ENCODE results near the gene HOATZ.

Gene HOATZ

DNA sequence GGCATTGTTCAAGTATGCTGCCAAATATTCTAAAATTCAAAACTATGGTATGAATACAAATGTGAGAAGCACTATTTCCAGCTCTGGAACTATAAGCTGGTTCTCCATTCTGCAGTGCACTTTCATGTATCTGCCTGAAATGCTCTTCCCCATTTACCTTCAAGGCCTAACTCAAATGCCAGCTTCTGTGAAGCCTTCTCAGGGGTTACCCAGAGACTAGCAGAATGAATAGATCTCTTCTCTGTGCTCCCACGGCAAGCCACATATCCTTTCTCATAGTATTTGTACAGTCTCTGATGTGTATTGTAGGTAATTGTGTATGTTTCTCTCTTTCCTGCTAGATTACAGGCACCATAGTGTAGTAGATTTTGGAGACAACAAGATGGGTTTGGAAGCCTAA lies 4.1 kb downstream of the HOATZ start:
- Histone ChIP-seq H2AK5ac (ENCODE audit: low read length, severe bottlenecking) (no peak overlapping the region), H3K27me3 (ENCODE audit: control insufficient read depth in 1 of 2, insufficient read depth in 1 of 2, low read length in 2 of 2) (no peaks in the 10 kb centered on the region), H3K18ac (ENCODE audit: low read depth in 1 of 2, low read length in 2 of 2) (no peak overlapping the region), H2BK12ac (ENCODE audit: low read length in 2 of 2) (no peak overlapping the region), H3K4ac (ENCODE audit: low read depth in 1 of 2, low read length in 2 of 2) (no peak overlapping the region), H3K4me1 (ENCODE audit: control insufficient read depth, insufficient read depth, low read depth, low read length) (peaks cover 8% of the 10 kb centered on the region), H3K27ac (ENCODE audit: low read length, poor library complexity, severe bottlenecking) (no peak overlapping the region), H3K9me3 (ENCODE audit: control insufficient read depth, low read length) (no peaks in the 10 kb centered on the region), H4K91ac (ENCODE audit: low read length) (no peak overlapping the region), H2BK5ac (ENCODE audit: low read depth, low read length, poor library complexity, severe bottlenecking) (no peak overlapping the region), H3K79me1 (replicated peaks; ENCODE audit: low read length, poor library complexity, severe bottlenecking) (no peaks in the 10 kb centered on the region), H2BK120ac (ENCODE audit: low read depth, low read length) (no peak overlapping the region), H3K23ac (ENCODE audit: low read length in 2 of 2) (no peak overlapping the region), H4K8ac (ENCODE audit: low read length) (no peak overlapping the region), H3K9ac (ENCODE audit: low read length) (no peak overlapping the region), H3K36me3 (ENCODE audit: control insufficient read depth in 1 of 2, insufficient read depth in 2 of 2, low read depth in 1 of 2, low read length in 2 of 2) (no peaks in the 10 kb centered on the region), H3K4me2 (ENCODE audit: low read length, poor library complexity, severe bottlenecking) (no peak overlapping the region), H2AFZ (ENCODE audit: low read depth, low read length) (no peak overlapping the region), H3K4me3 (ENCODE audit: insufficient read depth in 1 of 2, low read depth in 1 of 2, low read length in 2 of 2) (no peak overlapping the region), H2BK15ac (ENCODE audit: low read depth, poor library complexity, severe bottlenecking) (no peak overlapping the region), H3K14ac (ENCODE audit: low read length in 2 of 2) (no peak overlapping the region)
- DNase-seq, result no peak
- no CpG with 5 or more reads among the region's 1 CpG for WGBS

DNA sequence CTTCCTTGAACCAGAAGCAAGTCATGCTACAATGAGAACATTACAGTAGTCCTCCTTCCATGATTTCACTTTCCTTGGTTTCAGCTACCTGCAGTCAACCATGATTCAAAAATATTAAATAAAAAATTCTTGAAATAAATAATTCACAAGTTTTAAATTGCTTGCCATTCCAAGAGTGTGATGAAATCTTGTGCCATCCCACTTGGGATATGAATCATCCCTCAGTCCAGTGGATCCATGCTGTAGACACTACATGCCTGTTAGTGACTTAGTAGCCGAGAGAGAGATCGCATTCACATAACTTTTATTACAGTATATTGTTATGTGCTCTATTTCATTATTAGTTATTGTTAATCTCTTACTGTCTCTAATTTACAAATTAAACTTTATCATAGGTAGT lies 6.0 kb downstream of the HOATZ start:
- H3K4me3 ChIP-seq (ENCODE audit: insufficient read depth in 1 of 2, low read depth in 1 of 2, low read length in 2 of 2), result no peak overlapping the region
- H3K14ac ChIP-seq (ENCODE audit: low read length in 2 of 2), result no peak overlapping the region
- no peaks in the 10 kb centered on the region for H3K36me3 ChIP-seq (ENCODE audit: control insufficient read depth in 1 of 2, insufficient read depth in 2 of 2, low read depth in 1 of 2, low read length in 2 of 2)
- peak overlapping the region; percentile 90 for H3K27ac ChIP-seq (ENCODE audit: low read length, poor library complexity, severe bottlenecking)
- H2AK5ac ChIP-seq (ENCODE audit: low read length, severe bottlenecking), result no peak overlapping the region
- no peaks in the 10 kb centered on the region for H3K27me3 ChIP-seq (ENCODE audit: control insufficient read depth in 1 of 2, insufficient read depth in 1 of 2, low read length in 2 of 2)
- DNase-seq, result no peak
- no peak overlapping the region for H4K91ac ChIP-seq (ENCODE audit: low read length)
- no peak overlapping the region for H2BK120ac ChIP-seq (ENCODE audit: low read depth, low read length)
- H2BK15ac ChIP-seq (ENCODE audit: low read depth, poor library complexity, severe bottlenecking), result no peak overlapping the region
- H4K8ac ChIP-seq (ENCODE audit: low read length), result no peak overlapping the region
- no peak overlapping the region for H3K18ac ChIP-seq (ENCODE audit: low read depth in 1 of 2, low read length in 2 of 2)
- no peak overlapping the region for H3K4ac ChIP-seq (ENCODE audit: low read depth in 1 of 2, low read length in 2 of 2)
- H3K4me1 ChIP-seq (ENCODE audit: control insufficient read depth, insufficient read depth, low read depth, low read length), result no peaks in the 10 kb centered on the region
- no peak overlapping the region for H2AFZ ChIP-seq (ENCODE audit: low read depth, low read length)
- H2BK12ac ChIP-seq (ENCODE audit: low read length in 2 of 2), result no peak overlapping the region
- H3K4me2 ChIP-seq (ENCODE audit: low read length, poor library complexity, severe bottlenecking), result no peak overlapping the region
- no peaks in the 10 kb centered on the region for H3K79me1 ChIP-seq (replicated peaks; ENCODE audit: low read length, poor library complexity, severe bottlenecking)
- no peaks in the 10 kb centered on the region for H3K9me3 ChIP-seq (ENCODE audit: control insufficient read depth, low read length)
- WGBS, result no CpG with 5 or more reads among the region's 2 CpGs
- H3K23ac ChIP-seq (ENCODE audit: low read length in 2 of 2), result no peak overlapping the region
- no peak overlapping the region for H3K9ac ChIP-seq (ENCODE audit: low read length)
- peak overlapping the region; percentile 66 for H2BK5ac ChIP-seq (ENCODE audit: low read depth, low read length, poor library complexity, severe bottlenecking)

DNA sequence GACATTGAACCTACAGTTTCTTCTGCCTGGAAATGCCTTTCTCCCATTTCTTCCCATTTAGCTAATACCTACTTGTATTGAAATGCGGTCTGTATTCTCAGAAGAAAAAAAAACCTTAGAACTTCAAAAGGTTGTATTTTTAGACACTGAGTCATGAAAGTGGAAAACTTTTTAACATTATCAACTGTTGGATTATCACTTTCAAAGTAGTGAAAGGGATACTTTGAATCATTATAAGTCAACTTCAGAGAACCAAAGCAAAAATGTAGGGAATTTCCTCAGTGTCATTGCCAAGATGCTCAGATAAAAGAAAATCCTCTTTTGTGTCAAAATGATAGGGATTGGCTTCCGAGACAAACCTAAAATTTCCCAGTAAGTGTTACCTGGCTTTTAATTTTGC lies 6.6 kb downstream of the HOATZ start:
- WGBS, result 70% methylated on average over 1 of the region's 2 CpGs
- H3K79me1 ChIP-seq (replicated peaks; ENCODE audit: low read length, poor library complexity, severe bottlenecking), result no peaks in the 10 kb centered on the region
- no peak for DNase-seq
- no peak overlapping the region for H3K4me2 ChIP-seq (ENCODE audit: low read length, poor library complexity, severe bottlenecking)
- H2AK5ac ChIP-seq (ENCODE audit: low read length, severe bottlenecking), result no peak overlapping the region
- no peaks in the 10 kb centered on the region for H3K9me3 ChIP-seq (ENCODE audit: control insufficient read depth, low read length)
- H3K14ac ChIP-seq (ENCODE audit: low read length in 2 of 2), result no peak overlapping the region
- no peak overlapping the region for H2BK15ac ChIP-seq (ENCODE audit: low read depth, poor library complexity, severe bottlenecking)
- H3K4me1 ChIP-seq (ENCODE audit: control insufficient read depth, insufficient read depth, low read depth, low read length), result no peaks in the 10 kb centered on the region
- H3K36me3 ChIP-seq (ENCODE audit: control insufficient read depth in 1 of 2, insufficient read depth in 2 of 2, low read depth in 1 of 2, low read length in 2 of 2), result no peaks in the 10 kb centered on the region
- H2BK120ac ChIP-seq (ENCODE audit: low read depth, low read length), result no peak overlapping the region
- no peak overlapping the region for H3K4ac ChIP-seq (ENCODE audit: low read depth in 1 of 2, low read length in 2 of 2)
- no peak overlapping the region for H3K4me3 ChIP-seq (ENCODE audit: insufficient read depth in 1 of 2, low read depth in 1 of 2, low read length in 2 of 2)
- H2BK5ac ChIP-seq (ENCODE audit: low read depth, low read length, poor library complexity, severe bottlenecking), result peak overlapping the region; percentile 66
- no peak overlapping the region for H4K8ac ChIP-seq (ENCODE audit: low read length)
- no peak overlapping the region for H3K23ac ChIP-seq (ENCODE audit: low read length in 2 of 2)
- H2AFZ ChIP-seq (ENCODE audit: low read depth, low read length), result no peak overlapping the region
- no peak overlapping the region for H3K18ac ChIP-seq (ENCODE audit: low read depth in 1 of 2, low read length in 2 of 2)
- H3K27ac ChIP-seq (ENCODE audit: low read length, poor library complexity, severe bottlenecking), result peak overlapping the region; percentile 90
- no peak overlapping the region for H2BK12ac ChIP-seq (ENCODE audit: low read length in 2 of 2)
- H4K91ac ChIP-seq (ENCODE audit: low read length), result no peak overlapping the region
- no peaks in the 10 kb centered on the region for H3K27me3 ChIP-seq (ENCODE audit: control insufficient read depth in 1 of 2, insufficient read depth in 1 of 2, low read length in 2 of 2)
- no peak overlapping the region for H3K9ac ChIP-seq (ENCODE audit: low read length)

DNA sequence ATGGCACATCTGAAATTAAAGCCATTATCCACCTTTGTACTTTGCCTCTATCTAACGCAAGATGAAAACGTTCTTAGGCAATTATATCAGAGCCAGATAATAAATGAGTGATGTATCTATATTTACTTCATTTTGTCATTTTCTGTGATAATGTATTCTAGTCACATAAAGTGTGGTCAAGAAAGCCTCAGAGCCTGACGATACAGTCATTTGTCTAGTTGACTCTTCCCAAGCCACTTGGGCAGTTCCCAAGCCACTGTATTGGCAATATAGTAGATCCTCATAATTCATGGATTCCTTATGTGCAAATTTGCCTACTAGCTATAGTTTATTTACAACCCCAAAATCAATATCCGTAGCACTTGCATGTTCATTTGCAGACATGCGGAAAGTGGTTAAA lies 7.8 kb downstream of the HOATZ start:
- Histone ChIP-seq H4K8ac (ENCODE audit: low read length) (no peak overlapping the region), H3K4me1 (ENCODE audit: control insufficient read depth, insufficient read depth, low read depth, low read length) (no peaks in the 10 kb centered on the region), H3K14ac (ENCODE audit: low read length in 2 of 2) (no peak overlapping the region), H3K23ac (ENCODE audit: low read length in 2 of 2) (no peak overlapping the region), H2BK120ac (ENCODE audit: low read depth, low read length) (no peak overlapping the region), H3K9me3 (ENCODE audit: control insufficient read depth, low read length) (no peaks in the 10 kb centered on the region), H3K27ac (ENCODE audit: low read length, poor library complexity, severe bottlenecking) (no peak overlapping the region), H3K36me3 (ENCODE audit: control insufficient read depth in 1 of 2, insufficient read depth in 2 of 2, low read depth in 1 of 2, low read length in 2 of 2) (no peaks in the 10 kb centered on the region), H3K9ac (ENCODE audit: low read length) (no peak overlapping the region), H3K79me1 (replicated peaks; ENCODE audit: low read length, poor library complexity, severe bottlenecking) (no peaks in the 10 kb centered on the region), H2AFZ (ENCODE audit: low read depth, low read length) (no peak overlapping the region), H3K4me2 (ENCODE audit: low read length, poor library complexity, severe bottlenecking) (no peak overlapping the region), H4K91ac (ENCODE audit: low read length) (no peak overlapping the region), H2AK5ac (ENCODE audit: low read length, severe bottlenecking) (no peak overlapping the region), H3K27me3 (ENCODE audit: control insufficient read depth in 1 of 2, insufficient read depth in 1 of 2, low read length in 2 of 2) (no peaks in the 10 kb centered on the region), H3K4me3 (ENCODE audit: insufficient read depth in 1 of 2, low read depth in 1 of 2, low read length in 2 of 2) (no peak overlapping the region), H2BK12ac (ENCODE audit: low read length in 2 of 2) (no peak overlapping the region), H3K18ac (ENCODE audit: low read depth in 1 of 2, low read length in 2 of 2) (no peak overlapping the region), H2BK5ac (ENCODE audit: low read depth, low read length, poor library complexity, severe bottlenecking) (no peak overlapping the region), H2BK15ac (ENCODE audit: low read depth, poor library complexity, severe bottlenecking) (no peak overlapping the region), H3K4ac (ENCODE audit: low read depth in 1 of 2, low read length in 2 of 2) (no peak overlapping the region)
- no peak for DNase-seq
- 97% methylated on average over 5 of the region's 5 CpGs for WGBS
